ENCODE measurements around the gene PCCA. TPM values are rescaled to one million over a fixed set of nuclear protein-coding genes. Genes with fewer than 3 reads are reported as not detected.

PCCA gene
- polyA plus RNA-seq, 2 of the 4 experiments (the other 2 are of a cell fraction): 13.2 to 13.7 TPM

- TF ChIP-seq MAX (IDR thresholded peaks at IDR 0.05): no peak
- TF ChIP-seq FOSB (CRISPR knock-in tag; IDR thresholded peaks at IDR 0.05): no peak
- TF ChIP-seq HEYL (CRISPR knock-in tag; IDR thresholded peaks at IDR 0.05): no peak
- no peak for TF ChIP-seq E2F6 (IDR thresholded peaks at IDR 0.05; ENCODE audit: borderline replicate concordance, low read depth)
- TF ChIP-seq HOXB13 (CRISPR knock-in tag; IDR thresholded peaks at IDR 0.05; ENCODE audit: low read depth): no peak
- TF ChIP-seq MYC (IDR thresholded peaks at IDR 0.05; ENCODE audit: borderline replicate concordance, low read length): no peak
- no peak for TF ChIP-seq KDM1A (IDR thresholded peaks at IDR 0.05; ENCODE audit: low read depth)
- TF ChIP-seq HOXA7 (CRISPR knock-in tag; IDR thresholded peaks at IDR 0.05): no peak
- TF ChIP-seq PBX3 (IDR thresholded peaks at IDR 0.05): no peak
- TF ChIP-seq EP300 (IDR thresholded peaks at IDR 0.05): no peak
- TF ChIP-seq CTCF (IDR thresholded peaks at IDR 0.05): no peak
- TF ChIP-seq BCL3 (IDR thresholded peaks at IDR 0.05): no peak
- TF ChIP-seq SREBF2 (IDR thresholded peaks at IDR 0.05): no peak
- TF ChIP-seq JUNB (IDR thresholded peaks at IDR 0.05): no peak
- TF ChIP-seq RCOR1 (IDR thresholded peaks at IDR 0.05; ENCODE audit: low read depth, low read length): no peak
- no peak for TF ChIP-seq CHD2 (IDR thresholded peaks at IDR 0.05; ENCODE audit: low read length, partially characterized antibody)
- no peak for TF ChIP-seq BHLHE40 (IDR thresholded peaks at IDR 0.05; ENCODE audit: low read depth, low read length)
- TF ChIP-seq ZC3H11A (IDR thresholded peaks at IDR 0.05): no peak
- ChIA-PET POLR2A (no interaction called here), CTCF (interaction anchor here (1.0 to 1.9 kb wide), 3 partner anchors 12 to 46 kb away, joined by 3 to 8 read pairs (median 5); no protein-coding TSS in a partner anchor)
- 81% methylated on average over 15 of the region's 15 CpGs for WGBS (ENCODE audit: missing lambda C conversion rate)
- ATAC-seq: no peak
- no peak for FAIRE-seq
- Histone ChIP-seq H3K9me3 (no peaks in the 10 kb centered on the region), H3K4me3 (no peak overlapping the region), H3K4me2 (no peak overlapping the region), H3K27ac (no peak overlapping the region), H3K4me1 (peaks cover 10% of the 10 kb centered on the region; the same call in 2 of the 3 replicates)
- no peak for DNase-seq (ENCODE audit: low read depth in 1 of 2, low spot score in 1 of 2)
Observed at GRCh38 chr13:100560498-100561157, 471.7 kb downstream of the PCCA start.

GRCh38 chr13:100561158-100561499 is 472.2 kb downstream of the PCCA start:
- Histone ChIP-seq H3K4me3 (no peak overlapping the region), H3K4me1 (peaks cover 10% of the 10 kb centered on the region; the same call in 2 of the 3 replicates), H3K4me2 (no peak overlapping the region), H3K9me3 (no peaks in the 10 kb centered on the region), H3K27ac (no peak overlapping the region; a peak in 1 of 6 replicates)
- POLR2A ChIA-PET: no interaction called here
- WGBS (ENCODE audit: missing lambda C conversion rate): 54% methylated on average over 2 of the region's 2 CpGs
- CTCF ChIA-PET: interaction anchor here (1.9 kb wide), 1 partner anchor 12 kb away, joined by 8 read pairs; no protein-coding TSS in a partner anchor
- ATAC-seq (no peak), DNase-seq (ENCODE audit: low read depth in 1 of 2, low spot score in 1 of 2) (no peak), FAIRE-seq (no peak)
- no peak for TF ChIP-seq KDM1A (IDR thresholded peaks at IDR 0.05; ENCODE audit: low read depth)
- no peak for TF ChIP-seq FOSL2 (IDR thresholded peaks at IDR 0.05)
- no peak for TF ChIP-seq FOSL2 (CRISPR knock-in tag; IDR thresholded peaks at IDR 0.05)
- no peak for TF ChIP-seq JUN (IDR thresholded peaks at IDR 0.05)
- TF ChIP-seq CEBPB (IDR thresholded peaks at IDR 0.05): no peak
- no peak for TF ChIP-seq JUNB (IDR thresholded peaks at IDR 0.05)
- TF ChIP-seq HOXB13 (CRISPR knock-in tag; IDR thresholded peaks at IDR 0.05; ENCODE audit: low read depth): no peak
- no peak for TF ChIP-seq NFE2L2 (conservative IDR thresholded peaks at IDR 0.05; ENCODE audit: low read length)
- TF ChIP-seq PHF8 (IDR thresholded peaks at IDR 0.05; ENCODE audit: borderline replicate concordance, low read depth): no peak
- no peak for TF ChIP-seq ZFP36 (IDR thresholded peaks at IDR 0.05; ENCODE audit: borderline replicate concordance, partially characterized antibody)
- no peak for TF ChIP-seq CHD4 (IDR thresholded peaks at IDR 0.05; ENCODE audit: borderline replicate concordance)
- TF ChIP-seq CTCF (IDR thresholded peaks at IDR 0.05): no peak
- TF ChIP-seq TFCP2L1 (CRISPR knock-in tag; IDR thresholded peaks at IDR 0.05): no peak
- TF ChIP-seq CBX8 (IDR thresholded peaks at IDR 0.05): no peak

Data from A549 (cell line).